Omental fat pad (tissue), 4 donors: Measurements from ENCODE around the gene CAMK2A. TPM values are rescaled to one million over a fixed set of nuclear protein-coding genes. Genes with fewer than 3 reads are reported as not detected.

Experiments
- ATAC-seq: fragments of 150-250 bp; one replicate; pipeline ENCODE4 v1.9.1; 2016; ENCODE audit warnings: mild to moderate bottlenecking, moderate library complexity; ENCODE audit not compliant: low FRiP score
- DNase-seq: peaks from one replicate; pipeline ENCODE4 v3.0.0-alpha.2; 2019; ENCODE audit warnings: low spot score
- total RNA-seq, 4 donors: library from RNA; depleted of rRNA; stranded (reverse); fragments of >200 nt; gene quantifications; one replicate each; pipeline ENCODE4 v1.1.0, GENCODE V29; 2016
- TF ChIP-seq, protein P1 (sequence below), 3 donors: fragments of 450-650 bp; IDR thresholded peaks; one replicate each; pipeline ENCODE4 v1.5.1; 2016 to 2017; ENCODE audit warnings: antibody characterized with exemption in 3 of 3, mild to moderate bottlenecking in 3 of 3, moderate library complexity in 2 of 3

CAMK2A gene
- total RNA-seq, 4 donors from 2014 or later = 0.28 to 2.9 TPM; not detected in 2

DNA sequence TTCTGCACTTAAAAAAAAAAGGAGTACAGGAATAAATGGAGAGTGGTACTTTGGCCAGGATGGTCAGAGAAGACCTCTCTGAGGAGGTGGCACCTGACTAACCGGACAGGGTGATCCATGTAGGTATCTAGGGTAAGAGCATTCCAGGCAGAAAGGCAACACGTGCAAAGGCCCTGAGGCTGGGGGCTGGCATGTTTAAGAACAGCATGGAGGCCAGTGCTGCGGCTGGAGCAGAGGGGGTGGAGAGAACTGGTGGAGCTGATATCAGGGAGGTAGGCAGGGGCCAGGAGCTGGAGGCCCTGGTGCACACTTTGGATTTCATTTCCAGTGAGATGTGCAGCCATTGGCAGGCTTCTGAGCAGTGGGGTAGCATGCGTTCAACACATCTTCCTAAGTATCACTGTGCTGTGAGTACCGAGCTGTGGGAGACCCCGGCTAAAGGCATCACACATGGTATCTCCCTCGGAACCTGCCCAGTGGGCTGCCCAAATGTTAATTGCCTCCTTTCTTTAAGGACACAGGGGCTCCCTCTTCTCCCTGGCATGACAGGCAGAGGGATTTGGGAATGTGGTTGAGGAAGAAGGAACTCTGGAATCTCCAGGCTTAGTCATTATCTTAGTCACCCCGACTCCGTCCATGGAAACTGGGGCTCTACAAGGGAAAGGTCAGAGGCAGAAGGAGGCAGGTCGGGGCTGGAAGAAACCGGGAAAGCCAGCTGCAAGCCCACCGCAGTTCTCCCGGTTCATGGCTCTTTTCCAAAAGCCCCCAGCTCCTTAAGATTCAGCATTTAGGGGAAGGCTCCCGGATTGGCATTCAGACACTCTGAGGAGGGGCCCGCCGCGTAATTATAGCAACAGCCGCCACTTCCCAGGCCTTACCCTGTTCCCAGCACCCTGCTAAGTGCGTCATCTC is 81.1 kb downstream of the CAMK2A start:
- ATAC-seq = no peak
- TF ChIP-seq, protein P1, sequence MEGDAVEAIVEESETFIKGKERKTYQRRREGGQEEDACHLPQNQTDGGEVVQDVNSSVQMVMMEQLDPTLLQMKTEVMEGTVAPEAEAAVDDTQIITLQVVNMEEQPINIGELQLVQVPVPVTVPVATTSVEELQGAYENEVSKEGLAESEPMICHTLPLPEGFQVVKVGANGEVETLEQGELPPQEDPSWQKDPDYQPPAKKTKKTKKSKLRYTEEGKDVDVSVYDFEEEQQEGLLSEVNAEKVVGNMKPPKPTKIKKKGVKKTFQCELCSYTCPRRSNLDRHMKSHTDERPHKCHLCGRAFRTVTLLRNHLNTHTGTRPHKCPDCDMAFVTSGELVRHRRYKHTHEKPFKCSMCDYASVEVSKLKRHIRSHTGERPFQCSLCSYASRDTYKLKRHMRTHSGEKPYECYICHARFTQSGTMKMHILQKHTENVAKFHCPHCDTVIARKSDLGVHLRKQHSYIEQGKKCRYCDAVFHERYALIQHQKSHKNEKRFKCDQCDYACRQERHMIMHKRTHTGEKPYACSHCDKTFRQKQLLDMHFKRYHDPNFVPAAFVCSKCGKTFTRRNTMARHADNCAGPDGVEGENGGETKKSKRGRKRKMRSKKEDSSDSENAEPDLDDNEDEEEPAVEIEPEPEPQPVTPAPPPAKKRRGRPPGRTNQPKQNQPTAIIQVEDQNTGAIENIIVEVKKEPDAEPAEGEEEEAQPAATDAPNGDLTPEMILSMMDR (IDR thresholded peaks at IDR 0.05) = no peak
- no peak for DNase-seq

DNA sequence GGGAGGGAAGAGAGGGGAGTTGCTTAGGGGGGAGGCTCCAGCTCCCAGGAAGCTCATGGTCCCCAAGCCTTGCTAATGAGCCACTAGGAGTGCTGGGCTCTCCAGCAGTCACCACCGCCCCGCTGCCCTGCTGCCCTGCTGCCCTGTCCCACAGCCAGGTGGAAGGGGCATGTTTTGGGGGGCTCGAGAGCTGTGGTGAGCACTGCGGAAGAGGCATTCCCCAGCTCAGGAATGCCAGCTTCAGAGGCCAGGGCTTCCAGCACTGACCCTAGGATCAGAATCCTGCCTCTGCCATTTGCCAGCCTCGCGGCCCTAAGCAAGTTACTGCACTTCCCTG is 82.8 kb downstream of the CAMK2A start:
- DNase-seq = no peak
- TF ChIP-seq, protein P1 (IDR thresholded peaks at IDR 0.05) = no peak
- ATAC-seq = no peak

DNA sequence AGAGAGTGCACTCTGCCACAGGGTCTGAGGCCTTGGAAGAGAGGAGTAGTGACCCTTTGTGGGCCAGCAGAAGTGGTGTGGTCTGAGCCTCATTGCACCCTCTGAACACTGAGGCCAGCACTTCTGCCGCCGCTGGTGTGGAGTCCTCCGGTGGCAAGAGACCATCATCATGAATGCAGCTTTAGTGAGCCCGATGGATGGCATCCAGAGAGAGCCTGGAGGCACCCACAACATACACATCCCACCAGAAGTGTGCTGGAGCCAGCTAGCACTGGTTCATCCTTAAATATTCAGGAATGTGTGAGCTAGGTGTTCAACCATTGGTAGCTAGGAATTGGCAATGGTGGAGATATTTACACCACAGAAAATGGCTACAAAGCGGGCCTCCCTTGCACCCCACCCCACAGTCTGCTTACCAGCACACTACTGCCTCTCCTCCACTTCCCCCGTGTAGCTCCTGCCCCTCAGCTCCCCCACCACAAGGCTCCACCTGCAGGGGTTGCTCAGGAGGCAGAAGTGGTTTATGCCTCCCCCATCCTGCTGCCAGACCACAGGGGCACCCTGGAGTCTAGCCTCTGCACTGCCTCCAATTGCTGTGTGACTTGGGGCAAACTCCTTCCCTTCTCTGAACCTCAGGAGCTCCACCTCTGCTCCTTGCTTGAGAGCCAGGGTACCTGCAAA is 83.3 kb downstream of the CAMK2A start:
- ATAC-seq = no peak
- TF ChIP-seq, protein P1 (IDR thresholded peaks at IDR 0.05) = no peak
- no peak for DNase-seq

DNA sequence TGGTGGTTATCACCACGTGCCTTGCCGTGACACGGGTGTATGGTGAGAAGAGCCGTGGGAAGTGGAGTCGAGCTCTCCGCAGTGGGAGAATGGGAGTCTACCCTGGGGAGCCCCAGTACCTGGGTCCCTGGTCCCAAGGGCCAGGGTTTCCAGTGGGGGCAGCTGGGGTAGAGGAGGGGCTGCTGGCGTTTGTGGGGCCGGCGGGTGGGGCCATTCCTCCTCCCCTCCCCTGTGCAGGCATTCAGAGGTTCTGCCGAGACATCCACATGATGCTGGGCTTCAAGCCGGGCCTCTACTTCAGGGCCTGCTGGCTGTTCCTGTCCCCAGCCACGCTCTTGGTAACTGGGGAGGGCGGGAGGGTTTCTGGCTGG is 85.0 kb downstream of the CAMK2A start:
- DNase-seq (no peak), ATAC-seq (no peak)
- TF ChIP-seq, protein P1 (IDR thresholded peaks at IDR 0.05) = no peak

DNA sequence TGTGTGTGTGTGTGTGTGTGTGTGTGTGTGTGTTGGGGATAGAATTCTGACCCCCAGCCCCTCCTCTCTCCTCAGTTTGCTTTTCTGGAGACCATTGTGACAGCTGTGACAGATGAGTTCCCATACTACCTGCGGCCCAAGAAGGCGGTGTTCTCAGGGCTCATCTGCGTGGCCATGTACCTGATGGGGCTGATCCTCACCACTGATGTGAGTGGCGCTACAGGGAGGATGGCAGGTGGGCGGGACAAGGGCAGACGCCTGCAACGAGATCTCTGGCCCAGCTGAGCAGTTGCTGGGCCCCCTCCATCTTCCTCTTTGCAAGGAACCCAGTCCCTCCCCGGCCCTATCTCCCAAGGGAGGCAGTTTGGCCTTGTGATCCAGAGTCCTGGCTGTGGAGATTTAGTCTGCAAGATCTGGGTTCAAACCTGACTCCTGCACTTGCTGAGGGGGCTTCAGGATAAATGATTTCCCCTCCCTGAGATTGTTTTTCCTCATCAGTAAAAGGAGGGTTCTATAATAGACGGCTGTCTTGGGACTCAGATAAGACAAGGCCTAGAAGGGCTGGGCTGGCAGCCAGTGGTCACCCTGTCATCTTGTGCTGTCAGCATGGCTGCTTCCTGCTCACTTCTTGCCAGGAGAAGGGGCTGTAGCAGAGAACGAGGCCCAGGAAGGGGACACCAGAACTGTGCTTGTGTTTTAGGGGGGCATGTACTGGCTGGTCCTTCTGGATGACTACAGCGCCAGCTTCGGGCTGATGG is 85.6 kb downstream of the CAMK2A start:
- TF ChIP-seq, protein P1 (IDR thresholded peaks at IDR 0.05) = no peak
- no peak for ATAC-seq
- no peak for DNase-seq

DNA sequence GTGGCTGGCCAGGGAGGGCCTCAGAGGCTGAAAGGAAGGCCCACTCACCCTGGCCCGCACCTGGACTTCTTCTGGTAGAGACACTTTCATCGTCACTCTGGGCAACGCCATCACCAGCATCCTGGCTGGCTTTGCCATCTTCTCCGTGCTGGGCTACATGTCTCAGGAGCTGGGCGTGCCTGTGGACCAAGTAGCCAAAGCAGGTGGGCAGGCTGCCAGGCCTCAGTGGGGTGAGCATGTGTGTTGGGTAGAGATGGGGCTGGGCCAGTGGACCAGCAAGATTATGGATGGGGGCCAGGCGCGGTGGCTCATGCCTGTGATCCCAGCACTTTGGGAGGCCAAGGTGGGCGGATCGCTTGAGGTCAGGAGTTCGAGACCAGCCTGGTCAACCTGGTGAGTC is 87.1 kb downstream of the CAMK2A start:
- TF ChIP-seq, protein P1 (IDR thresholded peaks at IDR 0.05) = no peak
- DNase-seq (no peak), ATAC-seq (no peak)
